ENCODE results near the gene FDXR.

Gene FDXR

DNA sequence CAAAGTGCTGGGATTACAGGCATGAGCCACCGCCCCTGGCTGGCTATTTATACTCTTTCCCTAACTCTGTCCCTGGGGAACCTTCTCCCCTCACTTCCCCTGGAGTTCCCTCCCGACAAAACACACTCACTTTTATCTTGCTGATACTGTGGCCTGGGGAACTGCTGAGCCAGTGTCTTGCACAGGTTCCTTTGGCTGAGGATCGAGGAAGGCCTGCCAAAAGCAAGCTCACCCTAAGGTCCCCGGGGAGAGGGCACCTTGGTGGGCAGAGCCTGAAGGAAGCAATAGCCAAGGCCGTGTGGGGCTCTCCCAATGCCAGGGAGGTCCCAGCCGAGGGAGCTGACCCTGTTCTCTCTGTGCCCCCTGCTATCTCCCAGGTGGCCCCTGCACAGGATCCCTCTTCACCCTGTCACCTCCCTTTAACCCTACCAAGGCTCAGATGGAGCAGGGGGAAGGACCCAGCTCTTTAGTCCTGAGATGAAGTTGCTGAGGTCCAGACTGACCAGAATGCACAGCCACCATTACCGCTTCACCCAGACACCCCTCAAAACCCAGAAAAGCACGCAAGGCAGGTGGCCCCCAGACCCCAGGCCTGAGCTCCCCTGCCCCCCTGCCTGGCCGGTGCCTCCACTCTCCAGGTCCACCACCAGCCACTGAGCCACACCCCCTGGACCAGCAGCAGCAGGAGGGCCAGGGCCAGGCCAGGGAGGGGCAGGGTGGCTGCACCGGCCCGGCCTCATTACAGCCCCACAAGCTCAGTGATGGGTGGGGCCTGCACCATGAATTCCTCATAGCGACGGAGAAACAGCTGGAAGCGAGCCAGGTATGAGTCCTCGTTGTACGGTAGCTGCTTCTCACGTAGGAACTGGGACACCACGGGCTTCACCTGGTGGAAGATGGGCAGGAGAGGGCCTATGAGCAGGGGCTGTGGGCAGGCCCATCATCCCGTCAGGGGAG lies 5.1 kb upstream of the FDXR start:
- no peaks in the 10 kb centered on the region for H3K36me3 ChIP-seq (ENCODE audit: control insufficient read depth in 4 of 4, insufficient read depth in 4 of 4, low read length in 3 of 4)
- no peaks in the 10 kb centered on the region for H3K27me3 ChIP-seq (replicated peaks in 2 of 5; ENCODE audit: control insufficient read depth in 4 of 5, insufficient read depth in 5 of 5, low read length in 4 of 5)
- DNase-seq = no peak
- no peak overlapping the region for H3K27ac ChIP-seq (ENCODE audit: insufficient read depth in 1 of 2, low read depth in 1 of 2, low read length in 2 of 2, poor library complexity in 1 of 2, severe bottlenecking in 2 of 2)
- POLR2A ChIA-PET = no interaction called here
- 95% methylated on average over 17 of the region's 19 CpGs for WGBS (ENCODE audit: insufficient coverage)
- H3K4me1 ChIP-seq (ENCODE audit: control extremely low read depth in 1 of 4, control insufficient read depth in 4 of 4, insufficient read depth in 4 of 4, low read length in 3 of 4) = peaks cover 1 to 10% (median 7%) of the 10 kb centered on the region in 4 experiments
- H3K9me3 ChIP-seq (ENCODE audit: control extremely low read depth in 1 of 5, control insufficient read depth in 4 of 5, insufficient read depth in 2 of 5, low read depth in 1 of 5, low read length in 4 of 5) = no peaks in the 10 kb centered on the region
- no peak overlapping the region for H3K4me3 ChIP-seq (ENCODE audit: control insufficient read depth in 1 of 7, extremely low read depth in 1 of 7, insufficient read depth in 4 of 7, low read depth in 2 of 7, low read length in 6 of 7)
- CTCF ChIA-PET = interaction anchor here (0.9 to 2.4 kb wide), 3 partner anchors 8 to 86 kb away, joined by 3 to 8 read pairs (median 3); no protein-coding TSS in a partner anchor

GRCh38 chr17:74875977-74876593 lies 3.3 kb upstream of the FDXR start:
- Histone ChIP-seq H3K4me1 (ENCODE audit: control extremely low read depth in 1 of 4, control insufficient read depth in 4 of 4, insufficient read depth in 4 of 4, low read length in 3 of 4) (peaks cover 4 to 18% (median 13%) of the 10 kb centered on the region in 4 experiments), H3K27me3 (replicated peaks in 2 of 5; ENCODE audit: control insufficient read depth in 4 of 5, insufficient read depth in 5 of 5, low read length in 4 of 5) (no peaks in the 10 kb centered on the region), H3K9me3 (ENCODE audit: control extremely low read depth in 1 of 5, control insufficient read depth in 4 of 5, insufficient read depth in 2 of 5, low read depth in 1 of 5, low read length in 4 of 5) (no peaks in the 10 kb centered on the region), H3K4me3 (ENCODE audit: control insufficient read depth in 1 of 7, extremely low read depth in 1 of 7, insufficient read depth in 4 of 7, low read depth in 2 of 7, low read length in 6 of 7) (no peak overlapping the region), H3K36me3 (ENCODE audit: control insufficient read depth in 4 of 4, insufficient read depth in 4 of 4, low read length in 3 of 4) (no peaks in the 10 kb centered on the region), H3K27ac (ENCODE audit: insufficient read depth in 1 of 2, low read depth in 1 of 2, low read length in 2 of 2, poor library complexity in 1 of 2, severe bottlenecking in 2 of 2) (peak overlapping the region in 1 of 2 experiments; percentile 35)
- WGBS (ENCODE audit: insufficient coverage) = 92% methylated on average over 5 of the region's 6 CpGs
- DNase-seq = no peak
- ChIA-PET POLR2A (no interaction called here), CTCF (interaction anchor here (1.1 to 1.5 kb wide), 3 partner anchors 11 to 85 kb away, joined by 3 to 4 read pairs (median 3); no protein-coding TSS in a partner anchor)

DNA sequence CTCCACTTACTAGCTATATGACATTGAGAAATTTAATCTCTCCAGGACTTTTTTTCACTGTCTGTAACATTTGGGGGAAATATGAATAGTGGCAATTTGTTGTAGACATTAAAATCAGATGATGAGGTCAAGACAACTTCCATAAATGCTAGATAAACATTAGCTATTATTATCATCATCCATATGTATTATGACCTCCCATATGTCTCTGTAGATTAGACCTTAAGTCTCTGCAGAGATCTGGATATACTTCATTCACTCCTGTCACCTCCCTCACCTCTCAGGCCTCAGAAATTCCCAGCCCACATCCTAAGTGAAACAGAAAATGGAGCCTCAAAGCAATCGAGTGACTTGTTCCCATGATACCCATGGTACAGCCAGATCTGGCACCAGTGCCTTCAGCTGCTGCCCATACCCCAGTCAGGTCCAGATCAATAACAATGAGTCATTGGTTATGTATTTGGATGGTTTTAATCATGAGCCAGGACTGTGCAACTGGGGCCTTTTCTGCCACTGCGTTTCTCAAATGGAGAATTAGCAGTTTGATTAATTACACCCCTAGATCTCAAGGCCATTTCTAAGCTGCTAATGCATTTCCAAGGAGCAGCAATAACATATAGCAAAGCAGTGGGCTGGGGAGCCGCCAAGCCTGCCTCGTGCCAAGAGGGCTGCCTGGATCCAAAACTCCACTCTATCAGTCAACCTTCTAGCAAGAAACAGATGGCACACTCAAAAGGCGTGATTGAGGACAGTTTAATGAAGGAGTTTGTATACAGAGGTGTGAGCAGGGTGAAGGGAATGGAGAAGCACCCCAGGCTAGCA lies 2.6 kb upstream of the FDXR start:
- peak overlapping the region in 1 of 2 experiments; percentile 35 for H3K27ac ChIP-seq (ENCODE audit: insufficient read depth in 1 of 2, low read depth in 1 of 2, low read length in 2 of 2, poor library complexity in 1 of 2, severe bottlenecking in 2 of 2)
- 100% methylated on average over 4 of the region's 5 CpGs for WGBS (ENCODE audit: insufficient coverage)

GRCh38 chr17:74874615-74875037 lies 1.8 kb upstream of the FDXR start:
- Histone ChIP-seq H3K27me3 (replicated peaks in 2 of 5; ENCODE audit: control insufficient read depth in 4 of 5, insufficient read depth in 5 of 5, low read length in 4 of 5) (no peaks in the 10 kb centered on the region), H3K4me3 (ENCODE audit: control insufficient read depth in 1 of 7, extremely low read depth in 1 of 7, insufficient read depth in 4 of 7, low read depth in 2 of 7, low read length in 6 of 7) (no peak overlapping the region), H3K27ac (ENCODE audit: insufficient read depth in 1 of 2, low read depth in 1 of 2, low read length in 2 of 2, poor library complexity in 1 of 2, severe bottlenecking in 2 of 2) (no peak overlapping the region), H3K9me3 (ENCODE audit: control extremely low read depth in 1 of 5, control insufficient read depth in 4 of 5, insufficient read depth in 2 of 5, low read depth in 1 of 5, low read length in 4 of 5) (no peaks in the 10 kb centered on the region), H3K4me1 (ENCODE audit: control extremely low read depth in 1 of 4, control insufficient read depth in 4 of 4, insufficient read depth in 4 of 4, low read length in 3 of 4) (peaks cover 4 to 18% (median 13%) of the 10 kb centered on the region in 4 experiments), H3K36me3 (ENCODE audit: control insufficient read depth in 4 of 4, insufficient read depth in 4 of 4, low read length in 3 of 4) (no peaks in the 10 kb centered on the region)
- WGBS (ENCODE audit: insufficient coverage) = 100% methylated on average over 1 of the region's 5 CpGs
- POLR2A ChIA-PET = no interaction called here
- DNase-seq = no peak
- CTCF ChIA-PET = interaction anchor here (1.1 to 1.5 kb wide), 2 partner anchors 12 to 16 kb away, joined by 3 read pairs; no protein-coding TSS in a partner anchor

More for the DNA sequence above, 2.6 kb upstream of the FDXR start:
- no peak for DNase-seq
- Histone ChIP-seq H3K4me3 (ENCODE audit: control insufficient read depth in 1 of 7, extremely low read depth in 1 of 7, insufficient read depth in 4 of 7, low read depth in 2 of 7, low read length in 6 of 7) (no peak overlapping the region), H3K9me3 (ENCODE audit: control extremely low read depth in 1 of 5, control insufficient read depth in 4 of 5, insufficient read depth in 2 of 5, low read depth in 1 of 5, low read length in 4 of 5) (no peaks in the 10 kb centered on the region), H3K27me3 (replicated peaks in 2 of 5; ENCODE audit: control insufficient read depth in 4 of 5, insufficient read depth in 5 of 5, low read length in 4 of 5) (no peaks in the 10 kb centered on the region), H3K4me1 (ENCODE audit: control extremely low read depth in 1 of 4, control insufficient read depth in 4 of 4, insufficient read depth in 4 of 4, low read length in 3 of 4) (peaks cover 4 to 18% (median 13%) of the 10 kb centered on the region in 4 experiments), H3K36me3 (ENCODE audit: control insufficient read depth in 4 of 4, insufficient read depth in 4 of 4, low read length in 3 of 4) (no peaks in the 10 kb centered on the region)
- CTCF ChIA-PET = interaction anchor here (1.1 to 1.5 kb wide), 4 partner anchors 12 to 84 kb away, joined by 3 to 4 read pairs (median 3); no protein-coding TSS in a partner anchor
- POLR2A ChIA-PET = no interaction called here

- no CpG with 5 or more reads among the region's 6 CpGs for WGBS (ENCODE audit: insufficient coverage)
- Histone ChIP-seq H3K4me1 (ENCODE audit: control extremely low read depth in 1 of 4, control insufficient read depth in 4 of 4, insufficient read depth in 4 of 4, low read length in 3 of 4) (peaks cover 4 to 21% (median 13%) of the 10 kb centered on the region in 4 experiments), H3K4me3 (ENCODE audit: control insufficient read depth in 1 of 7, extremely low read depth in 1 of 7, insufficient read depth in 4 of 7, low read depth in 2 of 7, low read length in 6 of 7) (peak overlapping the region in 6 of 7 experiments; percentile 82 to 95 (median 88)), H3K27me3 (replicated peaks in 2 of 5; ENCODE audit: control insufficient read depth in 4 of 5, insufficient read depth in 5 of 5, low read length in 4 of 5) (no peaks in the 10 kb centered on the region), H3K9me3 (ENCODE audit: control extremely low read depth in 1 of 5, control insufficient read depth in 4 of 5, insufficient read depth in 2 of 5, low read depth in 1 of 5, low read length in 4 of 5) (no peaks in the 10 kb centered on the region), H3K27ac (ENCODE audit: insufficient read depth in 1 of 2, low read depth in 1 of 2, low read length in 2 of 2, poor library complexity in 1 of 2, severe bottlenecking in 2 of 2) (peak overlapping the region; percentile 86 to 94), H3K36me3 (ENCODE audit: control insufficient read depth in 4 of 4, insufficient read depth in 4 of 4, low read length in 3 of 4) (no peaks in the 10 kb centered on the region)
- ChIA-PET CTCF (interaction anchor here (1.0 to 1.1 kb wide), 2 partner anchors 12 to 16 kb away, joined by 3 to 5 read pairs; no protein-coding TSS in a partner anchor), POLR2A (interaction anchor here (1.4 kb wide), 1 partner anchor 397 kb away, joined by 3 read pairs; the partner anchor contains the start of gene MIF4GD)
- DNase-seq = no peak
Observed at GRCh38 chr17:74873874-74874614, 1.2 kb upstream of the FDXR start.

Measured in common myeloid progenitor, CD34-positive (primary cell).